Stimulated activated naive CD4-positive, alpha-beta T cell treated with Interleukin-2 at 50 U/mL for 16 hours (primary cell): ENCODE measurements around the gene RPL9.
"Not testable (repeated sequence)": the region's sequence is repeated elsewhere in the genome, so short reads cannot be mapped to it uniquely, and the experiment has no call there.

Source experiments
- DNase-seq: peaks from one replicate; lab custom pipeline; 2025; lab: John Stamatoyannopoulos, UW

Gene RPL9

DNA sequence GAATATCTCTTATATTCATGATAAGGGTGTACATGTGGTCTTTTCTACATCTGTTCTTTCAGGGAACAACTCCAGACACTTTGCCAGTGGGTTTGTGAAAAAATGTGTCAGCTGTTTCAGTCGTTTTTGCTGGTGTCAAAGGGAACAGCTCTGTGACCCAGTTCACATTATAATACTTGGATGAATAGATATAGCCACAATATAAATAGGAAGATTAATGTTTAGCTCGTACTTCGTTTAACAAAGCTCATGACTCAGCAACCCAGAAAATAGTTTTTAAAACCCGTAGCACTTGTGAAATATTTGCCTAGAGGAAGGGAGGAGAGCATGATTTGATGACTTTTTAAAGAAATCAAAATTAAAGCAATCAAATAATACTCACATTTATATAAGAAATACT is 8.0 kb upstream of the RPL9 start:
- DNase-seq, result no peak

DNA sequence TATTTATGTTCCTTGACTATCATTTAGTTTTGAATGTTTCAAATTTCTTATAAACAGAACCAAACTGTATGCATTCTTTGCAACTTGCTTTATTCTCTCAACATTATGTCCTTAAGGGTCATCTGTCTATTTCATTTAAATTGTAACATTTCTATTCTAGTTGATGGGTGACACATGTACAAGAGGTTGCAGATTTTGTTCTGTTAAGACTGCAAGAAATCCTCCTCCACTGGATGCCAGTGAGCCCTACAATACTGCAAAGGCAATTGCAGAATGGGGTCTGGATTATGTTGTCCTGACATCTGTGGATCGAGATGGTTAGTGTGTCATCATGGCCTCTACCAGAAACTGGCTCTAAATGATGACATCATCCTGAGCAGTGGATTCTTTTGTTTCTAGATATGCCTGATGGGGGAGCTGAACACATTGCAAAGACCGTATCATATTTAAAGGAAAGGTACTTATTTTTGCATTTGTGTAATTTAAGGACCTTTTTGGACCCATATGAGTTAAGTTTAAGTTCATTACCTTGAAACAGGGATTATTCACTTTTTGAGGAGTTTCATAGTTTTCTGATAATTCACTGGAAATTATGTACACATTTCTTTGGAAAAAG is 6.3 kb upstream of the RPL9 start:
- no peak for DNase-seq

DNA sequence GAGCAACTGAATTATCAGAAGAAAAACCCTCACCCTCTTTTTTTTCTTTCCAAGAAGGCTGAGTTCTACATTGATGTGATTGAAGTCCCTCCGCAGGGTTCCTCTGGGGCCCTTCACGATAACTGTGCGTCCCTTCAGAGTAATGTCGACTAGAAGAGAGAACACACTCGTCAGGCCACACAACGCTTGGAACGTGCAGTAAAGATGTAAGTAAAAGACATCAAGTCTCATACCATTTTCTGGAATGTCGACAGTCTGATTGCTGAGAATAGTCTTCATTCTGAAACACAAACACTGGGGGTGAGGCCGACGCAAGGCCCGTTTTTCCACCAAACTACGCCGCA is 589 bp downstream of the RPL9 start:
- DNase-seq, result not testable (repeated sequence)

DNA sequence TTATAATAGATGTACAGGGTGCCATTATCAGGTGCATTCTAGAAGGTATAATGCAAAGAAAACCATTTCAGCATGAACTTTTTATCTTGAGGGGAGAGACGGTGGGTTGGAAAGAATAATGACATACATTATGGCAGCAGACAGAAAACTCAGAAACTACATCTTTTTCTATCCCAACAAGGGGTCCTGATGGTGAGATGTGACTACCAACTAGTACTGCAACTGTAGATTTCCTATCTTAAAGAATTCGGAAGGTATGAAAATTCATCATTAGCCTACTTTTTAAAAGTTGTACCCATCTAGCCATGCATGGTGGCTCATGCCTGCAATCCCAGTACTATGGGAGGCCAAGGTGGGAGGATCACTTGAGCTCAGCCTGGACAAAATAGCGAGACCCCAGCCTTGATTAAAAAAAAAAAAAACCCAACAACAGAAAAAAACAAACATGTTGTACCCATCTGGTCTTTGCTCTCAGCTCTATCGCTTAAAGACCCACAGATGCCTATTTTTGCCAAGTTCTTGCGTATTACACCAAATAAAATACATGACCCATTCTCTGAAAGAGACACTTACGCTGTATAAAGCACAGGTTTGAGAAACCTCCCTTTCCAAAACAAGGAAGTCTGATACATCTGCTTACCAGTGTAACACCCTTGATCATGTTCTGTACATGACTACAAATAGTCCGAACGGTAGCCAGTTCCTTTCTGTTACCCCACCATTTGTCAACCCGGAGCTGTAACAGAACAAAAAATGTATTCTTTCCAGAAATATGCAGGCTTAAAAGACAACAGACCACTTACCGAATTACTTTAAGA is 1.6 kb downstream of the RPL9 start:
- no peak for DNase-seq

DNA sequence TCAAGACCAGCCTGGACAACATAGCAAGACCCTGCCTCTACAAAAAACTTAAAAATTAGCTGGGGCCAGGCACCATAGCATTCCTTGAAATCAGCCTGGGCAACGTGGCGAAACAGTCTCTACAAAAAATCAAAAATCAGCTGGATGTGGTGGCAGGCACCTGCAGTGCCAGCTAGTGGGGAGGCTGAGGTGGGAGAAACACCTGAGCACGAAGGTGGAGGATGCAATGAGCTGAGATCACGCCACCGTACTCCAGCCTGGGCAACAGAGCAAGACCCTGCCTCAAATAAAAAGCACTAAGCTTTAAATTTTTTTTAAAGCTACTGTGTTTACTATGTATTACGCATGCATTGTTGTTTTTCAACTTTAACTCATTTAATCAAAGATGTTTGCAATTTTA is 3.2 kb downstream of the RPL9 start:
- no peak for DNase-seq

DNA sequence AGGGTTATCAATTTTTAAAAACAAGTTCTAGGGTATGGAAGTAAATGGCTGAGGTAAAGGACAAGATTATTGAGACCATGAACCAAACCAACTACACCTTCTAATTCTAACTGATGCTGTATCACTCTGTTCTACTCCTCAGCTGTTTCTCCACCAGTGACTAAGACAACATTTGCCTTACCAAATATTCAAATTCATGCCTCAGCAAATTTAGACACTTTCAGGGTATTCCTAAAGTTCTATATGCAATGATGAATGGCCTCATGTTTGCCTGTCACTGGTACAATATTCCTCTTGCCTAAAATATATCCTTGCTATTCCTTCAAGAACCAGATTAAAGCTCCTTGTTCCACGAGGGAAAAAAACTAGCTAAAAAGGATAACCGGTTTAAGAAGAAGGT is 5.0 kb downstream of the RPL9 start:
- DNase-seq, result no peak

DNA sequence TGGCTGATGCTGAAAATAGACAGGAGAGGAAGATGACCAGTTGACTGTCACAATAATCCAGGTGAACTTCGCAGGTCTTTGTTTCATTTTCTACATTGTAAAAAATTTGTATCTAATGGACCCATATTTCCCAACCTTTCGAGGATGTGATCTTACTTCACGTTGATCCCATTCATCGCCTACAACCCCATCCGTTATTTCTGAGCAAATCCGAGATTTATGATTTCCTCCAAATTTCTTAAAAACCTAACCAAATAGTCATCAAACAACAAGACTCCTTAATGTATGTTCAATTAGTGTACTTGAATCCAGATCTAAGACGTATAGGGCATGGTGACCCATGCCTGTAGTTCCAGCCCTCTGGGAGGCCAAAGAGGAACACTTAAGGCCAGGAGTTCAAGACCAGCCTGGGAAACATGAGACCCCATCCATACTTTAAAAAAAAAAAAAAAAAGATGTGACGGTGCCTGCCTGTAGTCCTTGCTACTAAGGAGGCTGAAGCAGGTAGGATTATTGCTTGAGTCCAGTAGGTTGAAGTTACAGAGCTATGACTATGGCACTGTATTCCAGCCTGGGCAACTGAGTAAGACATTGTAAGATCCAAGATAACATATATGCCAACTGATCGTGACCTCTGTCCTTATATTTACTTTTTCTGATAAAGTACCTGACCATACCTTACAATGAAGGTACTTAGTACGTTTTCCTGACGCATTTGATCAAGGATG is 5.7 kb downstream of the RPL9 start:
- DNase-seq, result no peak

DNA sequence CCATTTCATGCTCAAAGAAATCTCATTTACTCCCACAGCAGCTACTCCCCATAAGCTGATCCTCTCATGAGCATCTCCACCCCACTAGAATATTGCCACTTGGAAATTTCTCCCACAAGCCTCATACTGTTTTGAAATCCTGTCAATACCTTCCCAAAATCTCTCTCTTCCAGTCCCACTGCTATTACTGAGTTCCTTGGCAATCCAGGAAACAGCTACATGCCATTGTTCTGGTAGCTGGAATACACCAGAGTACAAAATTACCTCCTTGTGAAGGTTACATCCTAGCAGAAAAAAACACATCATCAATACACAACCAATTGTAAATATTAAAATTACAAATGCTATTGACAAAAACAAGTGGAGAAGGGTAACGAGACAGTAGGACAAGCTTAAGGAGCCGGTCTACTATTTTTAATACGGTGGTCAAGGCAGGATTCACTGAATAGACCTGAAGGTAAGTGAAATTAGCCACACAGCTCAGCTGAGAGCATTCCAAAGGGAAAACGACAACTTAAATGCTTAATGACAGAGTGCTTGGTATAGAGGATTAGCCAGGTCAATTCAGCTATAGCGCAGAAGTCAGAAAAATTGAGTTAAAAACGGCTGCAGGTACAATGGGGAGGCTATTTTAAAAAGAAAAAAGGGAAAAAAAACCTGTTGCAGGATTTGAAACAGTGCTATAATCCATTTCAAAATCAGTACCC is 6.4 kb downstream of the RPL9 start:
- no peak for DNase-seq

DNA sequence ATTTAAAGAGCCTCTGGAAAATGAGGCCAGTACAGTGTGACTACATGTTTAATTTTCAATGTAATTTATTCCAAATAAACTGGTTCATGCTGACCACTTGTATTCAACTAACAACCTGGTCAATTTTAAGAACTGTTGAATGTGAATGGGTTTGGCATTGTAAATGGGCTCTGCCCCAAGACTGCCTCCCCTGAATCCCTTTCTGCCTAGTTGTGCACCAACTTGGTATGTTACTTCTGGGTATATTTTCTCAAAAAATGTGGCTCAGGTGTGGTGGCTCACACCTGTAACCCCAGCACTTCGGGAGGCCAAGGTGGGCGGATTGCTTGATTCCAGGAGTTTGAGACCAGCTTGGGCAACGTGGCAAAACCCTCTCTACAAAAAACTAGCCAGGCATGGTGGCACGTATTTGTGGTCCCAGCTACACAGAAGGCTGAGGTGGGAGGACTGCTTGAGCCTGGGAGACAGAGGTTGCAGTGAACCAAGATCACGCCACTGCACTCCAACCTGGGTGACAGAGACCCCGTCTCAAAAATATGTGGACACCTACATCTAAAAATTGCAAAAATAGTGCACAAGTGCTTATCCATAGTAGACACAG is 7.2 kb downstream of the RPL9 start:
- no peak for DNase-seq

DNA sequence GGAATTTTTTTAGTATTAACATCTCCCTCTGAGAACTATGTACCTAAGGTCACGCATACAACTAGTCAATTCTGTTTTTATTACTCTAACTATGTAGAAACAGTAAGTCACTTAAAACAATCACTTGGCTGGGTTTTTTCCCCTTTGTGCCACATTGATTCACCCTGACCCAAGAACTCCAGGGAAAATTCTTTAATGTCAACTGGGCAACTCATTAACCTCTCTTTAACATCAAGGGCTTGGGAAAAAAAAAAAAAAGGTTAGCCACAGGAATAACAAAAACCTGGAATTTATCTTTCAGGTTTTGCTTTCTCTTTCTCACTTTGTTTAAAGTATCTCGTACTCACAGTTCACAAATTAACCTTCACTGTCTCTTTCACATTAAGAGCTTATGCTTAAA is 8.1 kb downstream of the RPL9 start:
- no peak for DNase-seq

DNA sequence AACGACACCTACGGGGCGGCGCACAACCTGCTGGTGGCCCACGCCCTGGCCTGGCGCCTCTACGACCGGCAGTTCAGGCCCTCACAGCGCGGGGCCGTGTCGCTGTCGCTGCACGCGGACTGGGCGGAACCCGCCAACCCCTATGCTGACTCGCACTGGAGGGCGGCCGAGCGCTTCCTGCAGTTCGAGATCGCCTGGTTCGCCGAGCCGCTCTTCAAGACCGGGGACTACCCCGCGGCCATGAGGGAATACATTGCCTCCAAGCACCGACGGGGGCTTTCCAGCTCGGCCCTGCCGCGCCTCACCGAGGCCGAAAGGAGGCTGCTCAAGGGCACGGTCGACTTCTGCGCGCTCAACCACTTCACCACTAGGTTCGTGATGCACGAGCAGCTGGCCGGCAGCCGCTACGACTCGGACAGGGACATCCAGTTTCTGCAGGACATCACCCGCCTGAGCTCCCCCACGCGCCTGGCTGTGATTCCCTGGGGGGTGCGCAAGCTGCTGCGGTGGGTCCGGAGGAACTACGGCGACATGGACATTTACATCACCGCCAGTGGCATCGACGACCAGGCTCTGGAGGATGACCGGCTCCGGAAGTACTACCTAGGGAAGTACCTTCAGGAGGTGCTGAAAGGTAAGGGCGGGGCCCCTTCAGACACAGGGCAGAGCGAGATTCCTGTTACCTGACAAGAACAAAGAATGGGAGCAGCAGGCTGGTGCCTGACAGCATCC is 11.7 kb downstream of the RPL9 start:
- peak; percentile 14 for DNase-seq

DNA sequence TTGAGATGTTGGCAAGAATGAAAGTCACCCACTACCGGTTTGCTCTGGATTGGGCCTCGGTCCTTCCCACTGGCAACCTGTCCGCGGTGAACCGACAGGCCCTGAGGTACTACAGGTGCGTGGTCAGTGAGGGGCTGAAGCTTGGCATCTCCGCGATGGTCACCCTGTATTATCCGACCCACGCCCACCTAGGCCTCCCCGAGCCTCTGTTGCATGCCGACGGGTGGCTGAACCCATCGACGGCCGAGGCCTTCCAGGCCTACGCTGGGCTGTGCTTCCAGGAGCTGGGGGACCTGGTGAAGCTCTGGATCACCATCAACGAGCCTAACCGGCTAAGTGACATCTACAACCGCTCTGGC is 12.3 kb downstream of the RPL9 start:
- no peak for DNase-seq

DNA sequence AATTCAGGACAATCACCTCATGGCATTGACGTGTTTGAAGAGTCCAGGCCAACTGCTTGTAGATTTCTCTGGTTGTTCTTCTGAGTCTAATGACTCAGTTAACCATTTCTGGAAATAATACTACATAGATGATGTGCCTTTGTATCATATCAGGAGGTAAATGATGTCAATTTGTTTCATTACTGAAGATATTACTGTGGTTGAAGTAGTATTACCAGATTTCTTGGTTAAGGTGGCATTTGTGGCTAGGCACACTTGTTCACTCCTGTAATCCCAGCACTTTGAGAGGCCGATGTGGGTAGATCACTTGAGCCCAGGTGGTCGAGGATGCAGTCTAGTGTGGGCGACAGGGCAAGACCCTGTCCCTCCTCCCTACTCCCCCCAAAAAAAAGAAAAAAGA is 15.7 kb downstream of the RPL9 start:
- DNase-seq, result no peak

DNA sequence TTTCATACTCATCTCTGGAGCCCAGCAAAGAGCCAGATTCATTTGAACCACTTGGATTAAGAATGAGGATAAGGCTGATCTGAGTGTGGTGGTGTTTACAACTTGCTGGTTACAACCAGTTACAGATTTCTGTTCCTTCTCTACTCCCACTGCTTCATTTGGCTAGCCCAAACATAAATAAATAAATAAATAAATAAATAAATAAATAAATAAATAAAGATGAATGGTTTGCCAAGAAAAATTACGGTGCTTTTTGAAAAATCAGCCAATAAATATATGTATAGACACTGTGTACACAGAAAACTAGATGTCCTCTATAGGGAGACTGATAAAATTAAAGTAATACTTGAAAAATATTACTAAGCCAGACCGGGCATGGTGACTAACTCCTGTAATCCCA is 17.1 kb downstream of the RPL9 start:
- no peak for DNase-seq

DNA sequence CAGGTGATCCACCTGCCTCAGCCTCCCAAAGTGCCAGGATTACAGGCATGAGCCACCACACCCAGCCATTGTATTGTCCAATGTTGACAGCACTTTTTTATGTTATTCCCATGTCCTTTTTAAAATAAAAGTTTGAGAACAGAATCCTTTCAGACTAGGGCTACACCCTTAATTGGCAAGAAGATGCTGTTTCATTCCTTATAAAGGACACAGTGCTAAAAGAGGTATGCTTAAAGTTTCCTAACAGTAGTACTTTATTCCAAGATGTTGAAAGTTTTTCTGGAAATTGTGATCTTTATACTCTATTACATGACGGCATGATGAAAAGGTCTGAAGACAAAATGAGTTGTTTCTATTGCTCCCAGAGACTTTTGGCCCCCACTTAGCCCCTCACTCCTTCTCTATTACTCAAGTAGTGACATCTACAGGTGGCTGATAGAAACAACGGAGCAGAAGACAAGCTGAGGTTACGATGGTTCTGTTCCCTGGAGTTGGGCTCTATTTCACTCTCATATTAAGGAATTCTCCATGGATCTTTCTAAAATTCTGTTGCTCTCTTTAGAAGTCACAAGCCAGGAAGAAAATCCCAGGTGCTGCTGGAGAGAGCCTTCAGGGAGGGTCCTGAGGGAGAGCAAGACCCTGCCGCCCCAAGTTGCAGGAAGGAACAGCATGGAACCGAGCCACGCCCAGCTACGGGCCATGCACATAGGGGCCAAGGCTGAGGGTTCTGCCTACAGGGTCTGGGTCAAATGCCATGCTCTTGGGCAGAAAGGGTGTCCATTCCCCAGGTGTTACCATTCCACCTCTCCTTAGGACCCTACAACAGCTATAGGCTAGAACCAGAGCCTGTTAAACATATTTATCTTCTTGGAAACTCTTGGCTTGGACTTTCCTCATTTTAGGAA is 22.8 kb downstream of the RPL9 start:
- DNase-seq, result no peak

DNA sequence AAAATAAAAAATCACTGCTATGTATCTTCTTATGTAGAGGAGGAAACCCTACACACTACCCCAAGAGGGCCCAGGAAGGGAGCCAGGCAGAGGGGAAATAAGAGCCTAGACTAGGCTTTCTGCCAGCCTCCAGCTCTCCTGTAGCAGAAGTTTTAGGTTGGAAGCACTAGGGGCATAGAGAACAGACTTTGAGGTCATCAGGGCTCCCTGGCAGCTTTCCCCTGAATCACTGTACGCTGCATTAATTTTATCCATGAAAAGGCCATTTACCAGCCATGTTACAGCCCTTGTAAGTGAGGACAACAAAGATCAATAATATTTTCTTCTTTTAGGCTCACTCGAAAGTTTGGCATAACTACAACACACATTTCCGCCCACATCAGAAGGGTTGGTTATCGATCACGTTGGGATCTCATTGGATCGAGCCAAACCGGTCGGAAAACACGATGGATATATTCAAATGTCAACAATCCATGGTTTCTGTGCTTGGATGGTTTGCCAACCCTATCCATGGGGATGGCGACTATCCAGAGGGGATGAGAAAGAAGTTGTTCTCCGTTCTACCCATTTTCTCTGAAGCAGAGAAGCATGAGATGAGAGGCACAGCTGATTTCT is 24.7 kb downstream of the RPL9 start:
- no peak for DNase-seq

DNA sequence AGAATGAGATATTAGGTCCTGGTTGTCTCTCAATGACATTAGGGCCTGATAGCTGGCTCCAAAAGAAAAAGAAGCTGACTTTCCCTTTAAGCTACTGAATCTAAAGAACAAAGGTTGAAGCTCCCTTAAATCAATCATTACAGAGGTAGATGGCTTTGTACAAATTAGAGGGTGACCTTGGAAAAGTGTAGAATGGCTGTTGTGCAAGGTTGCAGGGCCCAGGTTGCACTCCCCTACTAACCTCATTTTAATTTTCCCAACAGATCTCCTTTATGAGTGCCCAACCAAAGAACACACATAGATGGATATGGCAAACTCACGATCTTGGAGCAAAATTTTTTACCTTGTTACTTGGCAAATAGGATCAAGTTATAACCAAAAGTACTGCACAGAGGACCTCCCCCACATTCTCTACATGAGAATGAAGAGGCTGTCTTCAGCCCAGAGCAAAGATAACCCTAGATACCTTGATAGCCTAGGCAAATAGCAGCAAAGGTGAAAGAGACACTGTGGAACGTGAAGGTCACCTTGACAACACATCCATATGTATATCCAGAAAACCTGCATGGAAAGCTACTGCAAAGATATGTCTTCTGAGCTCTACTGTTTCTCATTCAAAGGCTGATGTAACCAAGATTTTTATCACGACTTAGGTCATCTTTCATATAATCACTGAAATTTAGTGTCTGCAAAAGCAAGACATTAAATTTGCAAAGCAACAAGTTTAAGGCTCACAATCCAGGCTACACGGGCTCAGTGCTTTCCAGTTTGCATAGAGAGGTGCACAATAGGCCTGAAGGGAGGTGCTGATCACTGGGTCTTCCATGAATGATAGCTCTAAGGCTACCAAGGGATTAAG is 29.0 kb downstream of the RPL9 start:
- no peak for DNase-seq

DNA sequence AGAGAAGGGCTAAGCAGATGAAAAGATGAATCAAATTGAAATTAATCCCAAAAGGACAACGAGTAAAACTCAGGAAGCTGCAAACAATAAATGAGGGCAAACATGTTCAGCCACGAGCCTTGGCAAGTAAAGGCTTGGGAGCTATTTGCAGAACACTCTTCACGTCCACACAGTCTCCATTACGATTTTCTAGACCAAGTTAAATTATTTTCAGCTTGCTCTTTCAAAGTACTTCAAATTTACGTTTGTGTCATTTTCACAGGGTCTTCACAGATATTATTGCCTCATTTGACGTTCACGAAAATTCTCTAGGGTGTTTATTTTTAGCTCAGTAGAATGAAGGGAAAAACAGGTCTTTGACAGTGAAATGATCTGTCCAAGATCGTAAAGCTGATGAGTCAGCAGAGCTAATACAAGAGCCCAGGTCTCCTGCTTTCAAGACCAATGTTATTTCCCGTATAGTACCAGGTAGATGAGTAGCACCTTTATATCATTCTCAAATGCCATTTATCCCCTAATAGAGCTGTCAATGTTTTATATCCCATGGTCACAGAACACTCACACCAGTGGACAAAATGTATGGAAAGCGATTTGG is 31.1 kb downstream of the RPL9 start:
- no peak for DNase-seq

DNA sequence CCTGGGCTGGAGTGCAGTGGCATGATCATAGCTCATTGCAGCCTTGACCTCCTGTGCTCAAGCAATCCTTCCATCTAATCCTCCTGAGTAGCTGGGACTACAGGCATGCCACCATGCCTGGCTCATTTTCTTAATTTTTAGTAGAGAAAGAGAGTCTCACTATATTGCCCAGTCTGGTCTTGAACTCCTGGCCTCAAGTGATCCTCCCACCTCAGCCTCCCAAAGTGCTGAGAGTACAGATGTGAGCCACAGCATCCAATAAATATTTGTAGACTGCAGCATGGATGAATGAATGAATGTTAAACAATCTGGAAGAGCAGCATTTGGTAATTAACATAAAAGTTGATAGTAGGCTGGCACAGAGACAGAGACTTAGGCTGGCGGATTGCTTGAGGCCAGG is 32.0 kb downstream of the RPL9 start:
- no peak for DNase-seq
